BE2C (cell line): ENCODE measurements around the gene GPS2.

Source experiments
- DNase-seq: peaks from one replicate; pipeline ENCODE4 v3.0.0-alpha.2; 2020
- H3K27me3 ChIP-seq: fragments of 250-450 bp; sonication (Bioruptor Pico); 2 replicates; pipeline ENCODE4 v1.5.1; 2020; ENCODE audit warnings: mild to moderate bottlenecking
- H3K36me3 ChIP-seq: fragments of 250-450 bp; sonication (Bioruptor Pico); 2 replicates; pipeline ENCODE4 v1.5.1; 2020; ENCODE audit warnings: mild to moderate bottlenecking
- H3K4me1 ChIP-seq: fragments of 250-450 bp; sonication (Bioruptor Pico); 2 replicates; pipeline ENCODE4 v1.5.1; 2020
- H3K4me3 ChIP-seq: 2 replicates; pipeline ENCODE4 v1.5.1; 2011; ENCODE audit warnings: low read depth, low read length
- H3K9me3 ChIP-seq: fragments of 250-450 bp; sonication (Bioruptor Pico); 2 replicates; pipeline ENCODE4 v1.5.1; 2020
- TF ChIP-seq, protein P1 (sequence below): IDR thresholded peaks from 2 replicates; pipeline ENCODE4 v1.5.1; 2012; ENCODE audit warnings: mild to moderate bottlenecking, low read depth, low read length

The GPS2 gene

DNA sequence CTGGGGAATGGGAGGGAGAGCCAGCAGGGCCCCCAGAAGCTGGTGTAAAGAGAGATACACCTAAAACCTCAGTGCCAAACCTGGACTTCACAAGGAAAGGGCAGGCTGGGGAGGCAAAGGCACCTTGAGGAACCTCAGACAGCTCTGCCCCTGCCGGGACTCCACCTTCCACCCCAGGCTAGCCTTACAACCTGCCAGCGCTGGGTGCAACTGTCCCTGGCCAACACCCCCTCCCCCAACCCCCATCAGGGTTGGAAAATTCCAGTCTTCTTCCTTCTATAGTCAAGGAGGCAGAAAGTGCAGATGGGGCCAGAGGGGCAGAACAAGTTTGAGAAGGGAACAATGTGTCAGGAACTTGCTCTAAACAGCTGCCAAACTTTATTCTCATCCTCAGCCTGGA, 23.0 kb downstream of the GPS2 start:
- Histone ChIP-seq H3K9me3 (no peaks in the 10 kb centered on the region), H3K4me3 (no peak overlapping the region), H3K4me1 (no peaks in the 10 kb centered on the region), H3K36me3 (no peaks in the 10 kb centered on the region), H3K27me3 (peaks cover 28% of the 10 kb centered on the region)
- TF ChIP-seq, protein P1, sequence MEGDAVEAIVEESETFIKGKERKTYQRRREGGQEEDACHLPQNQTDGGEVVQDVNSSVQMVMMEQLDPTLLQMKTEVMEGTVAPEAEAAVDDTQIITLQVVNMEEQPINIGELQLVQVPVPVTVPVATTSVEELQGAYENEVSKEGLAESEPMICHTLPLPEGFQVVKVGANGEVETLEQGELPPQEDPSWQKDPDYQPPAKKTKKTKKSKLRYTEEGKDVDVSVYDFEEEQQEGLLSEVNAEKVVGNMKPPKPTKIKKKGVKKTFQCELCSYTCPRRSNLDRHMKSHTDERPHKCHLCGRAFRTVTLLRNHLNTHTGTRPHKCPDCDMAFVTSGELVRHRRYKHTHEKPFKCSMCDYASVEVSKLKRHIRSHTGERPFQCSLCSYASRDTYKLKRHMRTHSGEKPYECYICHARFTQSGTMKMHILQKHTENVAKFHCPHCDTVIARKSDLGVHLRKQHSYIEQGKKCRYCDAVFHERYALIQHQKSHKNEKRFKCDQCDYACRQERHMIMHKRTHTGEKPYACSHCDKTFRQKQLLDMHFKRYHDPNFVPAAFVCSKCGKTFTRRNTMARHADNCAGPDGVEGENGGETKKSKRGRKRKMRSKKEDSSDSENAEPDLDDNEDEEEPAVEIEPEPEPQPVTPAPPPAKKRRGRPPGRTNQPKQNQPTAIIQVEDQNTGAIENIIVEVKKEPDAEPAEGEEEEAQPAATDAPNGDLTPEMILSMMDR = no peak
- DNase-seq = no peak

DNA sequence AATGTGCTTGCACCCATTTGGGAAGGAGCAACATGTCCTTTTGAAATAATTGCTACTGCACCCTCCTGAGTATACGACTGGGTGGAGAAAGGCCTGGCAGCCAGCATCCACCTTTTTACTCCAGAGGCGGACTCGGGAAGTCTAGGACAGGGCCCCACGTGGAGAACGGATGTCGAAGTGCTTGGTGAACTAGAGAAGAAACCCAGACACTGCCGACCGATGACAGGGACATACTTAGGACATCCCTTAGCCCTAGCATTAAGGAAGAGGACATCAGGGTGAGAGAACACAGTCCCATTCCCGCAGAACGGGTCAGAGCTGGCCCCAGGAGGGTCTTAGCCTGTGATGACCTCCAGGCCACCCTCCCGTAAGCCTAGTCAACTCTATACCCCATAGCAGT, 24.5 kb downstream of the GPS2 start:
- no peaks in the 10 kb centered on the region for H3K9me3 ChIP-seq
- no peaks in the 10 kb centered on the region for H3K4me1 ChIP-seq
- TF ChIP-seq, protein P1 = no peak
- no peak overlapping the region for H3K4me3 ChIP-seq
- DNase-seq = no peak
- H3K27me3 ChIP-seq = peaks cover 28% of the 10 kb centered on the region
- H3K36me3 ChIP-seq = no peaks in the 10 kb centered on the region

DNA sequence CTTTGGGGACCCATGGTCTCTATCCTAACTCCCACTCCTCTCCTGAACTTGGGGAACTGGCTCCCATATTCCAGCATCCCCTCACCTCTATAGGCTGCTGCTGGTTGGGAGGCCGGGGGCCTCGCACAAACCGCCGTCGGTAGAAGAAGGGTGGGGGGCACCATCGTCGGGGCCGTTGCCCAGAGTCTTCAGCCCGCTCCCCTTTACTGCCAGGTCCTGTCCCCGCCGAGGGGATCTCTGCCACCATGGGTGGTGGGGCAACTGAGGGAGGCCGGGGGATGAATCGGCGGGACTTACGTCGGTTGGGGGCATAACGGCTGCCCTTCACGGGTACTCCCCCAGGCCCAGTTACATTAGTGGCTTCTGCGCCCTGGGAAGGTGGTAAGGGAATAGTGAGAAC, 25.0 kb downstream of the GPS2 start:
- no peak for DNase-seq
- Histone ChIP-seq H3K9me3 (no peaks in the 10 kb centered on the region), H3K27me3 (peaks cover 28% of the 10 kb centered on the region), H3K4me1 (no peaks in the 10 kb centered on the region), H3K36me3 (no peaks in the 10 kb centered on the region), H3K4me3 (no peak overlapping the region)
- TF ChIP-seq, protein P1 = no peak

DNA sequence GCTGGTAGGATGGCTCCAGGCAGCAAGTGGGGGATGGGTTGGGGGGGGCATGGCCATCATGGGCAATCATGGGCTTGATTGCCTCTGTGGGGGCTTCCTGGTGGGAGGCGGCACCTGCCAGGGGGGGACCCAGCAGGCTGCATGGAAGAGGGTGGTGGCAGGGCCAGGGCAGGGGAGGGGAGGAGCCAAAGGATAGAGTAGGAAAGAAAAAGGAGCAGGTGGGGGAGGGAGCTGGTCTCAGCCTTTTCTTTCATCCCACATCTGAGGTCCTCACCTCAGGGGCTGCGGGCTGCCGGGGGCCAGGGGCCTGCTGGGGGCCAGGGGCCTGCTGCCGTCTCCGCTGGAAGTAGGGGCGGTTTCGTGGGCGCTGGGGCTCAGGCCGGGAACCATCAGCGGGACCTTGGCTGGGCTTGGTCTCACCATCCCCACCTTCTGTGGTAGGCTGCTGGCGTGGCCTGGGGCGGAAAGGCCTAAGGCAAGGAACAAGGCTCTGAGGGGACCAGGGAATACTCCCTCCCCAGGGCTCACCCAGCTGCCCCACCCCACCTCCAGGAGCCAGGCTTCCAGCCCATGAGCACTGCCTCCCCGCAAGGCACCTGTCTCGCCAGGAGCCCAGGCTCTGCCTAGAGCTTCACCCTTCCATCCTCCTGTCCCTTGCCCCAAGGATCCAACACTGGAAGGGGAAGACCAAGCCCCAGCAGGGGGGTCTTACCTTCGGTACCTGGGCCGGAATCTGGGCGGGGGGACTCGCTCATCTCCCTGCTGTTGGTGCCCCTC, 25.7 kb downstream of the GPS2 start:
- TF ChIP-seq, protein P1 = no peak
- Histone ChIP-seq H3K4me3 (no peak overlapping the region), H3K9me3 (no peaks in the 10 kb centered on the region), H3K4me1 (no peaks in the 10 kb centered on the region), H3K27me3 (peaks cover 28% of the 10 kb centered on the region), H3K36me3 (no peaks in the 10 kb centered on the region)
- DNase-seq = no peak

DNA sequence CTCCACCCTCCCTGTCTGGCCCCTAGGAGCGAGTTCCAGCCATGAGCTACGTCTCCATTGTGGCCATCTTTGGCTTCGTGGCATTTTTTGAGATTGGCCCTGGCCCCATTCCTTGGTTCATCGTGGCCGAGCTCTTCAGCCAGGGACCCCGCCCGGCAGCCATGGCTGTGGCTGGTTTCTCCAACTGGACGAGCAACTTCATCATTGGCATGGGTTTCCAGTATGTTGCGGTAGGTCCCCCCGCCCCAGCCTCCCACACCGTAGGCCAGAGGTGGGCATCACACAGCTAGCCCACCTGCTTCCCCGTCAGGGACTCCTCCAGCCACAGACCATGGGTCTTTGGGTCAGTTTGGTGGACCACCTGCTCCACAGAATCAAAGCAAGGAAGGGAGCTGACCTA, 29.5 kb downstream of the GPS2 start:
- TF ChIP-seq, protein P1 = no peak
- Histone ChIP-seq H3K27me3 (peaks cover 4% of the 10 kb centered on the region; the same call in 1 of the 2 replicates), H3K4me1 (no peaks in the 10 kb centered on the region), H3K4me3 (no peak overlapping the region), H3K9me3 (no peaks in the 10 kb centered on the region), H3K36me3 (no peaks in the 10 kb centered on the region)
- DNase-seq = no peak

DNA sequence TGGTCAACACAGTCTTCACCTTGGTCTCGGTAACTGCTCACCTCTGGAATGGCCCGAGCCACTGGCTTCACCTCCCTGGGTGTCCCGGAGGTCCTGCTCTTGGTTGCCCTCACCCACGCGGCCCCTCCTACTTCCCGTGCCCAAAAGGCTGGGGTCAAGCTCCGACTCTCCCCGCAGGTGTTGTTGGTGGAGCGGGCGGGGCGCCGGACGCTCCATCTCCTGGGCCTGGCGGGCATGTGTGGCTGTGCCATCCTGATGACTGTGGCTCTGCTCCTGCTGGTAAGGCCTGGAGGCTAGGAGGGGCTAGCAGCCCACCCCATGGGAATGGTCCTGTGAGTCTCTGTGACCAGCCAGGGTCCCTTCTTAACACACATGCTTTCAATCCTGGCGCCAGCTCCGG, 30.2 kb downstream of the GPS2 start:
- Histone ChIP-seq H3K36me3 (no peaks in the 10 kb centered on the region), H3K4me3 (no peak overlapping the region), H3K4me1 (no peaks in the 10 kb centered on the region), H3K27me3 (no peaks in the 10 kb centered on the region; the same call in 1 of the 2 replicates), H3K9me3 (no peaks in the 10 kb centered on the region)
- no peak for DNase-seq
- TF ChIP-seq, protein P1 = no peak
